ENCODE measurements around the gene SMIM29.
"Not testable (repeated sequence)": the region's sequence is repeated elsewhere in the genome, so short reads cannot be mapped to it uniquely, and the experiment has no call there.

SMIM29 gene

GRCh38 chr6:34248727-34249468, at the start of gene SMIM29:
Gene SMIM29, minus strand, starts transcription at chr6:34249006. Its CDS starts 1,215 bp downstream, at chr6:34247791.
- DNase-seq (ENCODE audit: low read depth), result peak; percentile 98

- no peak for DNase-seq (ENCODE audit: low read depth)
These were observed 46.9 kb upstream of the SMIM29 start for GRCh38 chr6:34295721-34296120.

- DNase-seq (ENCODE audit: low read depth), result no peak
These were observed 44.1 kb upstream of the SMIM29 start for GRCh38 chr6:34292954-34293353.

- DNase-seq (ENCODE audit: low read depth), result no peak
These were observed 40.3 kb upstream of the SMIM29 start for GRCh38 chr6:34289137-34289536.

- no peak for DNase-seq (ENCODE audit: low read depth)
These were observed 39.8 kb upstream of the SMIM29 start for GRCh38 chr6:34288581-34288980.

GRCh38 chr6:34285448-34286164, 36.8 kb upstream of the SMIM29 start:
- DNase-seq (ENCODE audit: low read depth), result no peak

- DNase-seq (ENCODE audit: low read depth), result no peak
These were observed 36.0 kb upstream of the SMIM29 start for GRCh38 chr6:34284563-34285447.

- DNase-seq (ENCODE audit: low read depth), result no peak
These were observed 33.0 kb upstream of the SMIM29 start for GRCh38 chr6:34281702-34282334.

GRCh38 chr6:34280216-34280615, 31.4 kb upstream of the SMIM29 start:
- DNase-seq (ENCODE audit: low read depth), result no peak

GRCh38 chr6:34278833-34279232, 30.0 kb upstream of the SMIM29 start:
- no peak for DNase-seq (ENCODE audit: low read depth)

GRCh38 chr6:34277763-34278112, 28.9 kb upstream of the SMIM29 start:
- DNase-seq (ENCODE audit: low read depth), result no peak

- DNase-seq (ENCODE audit: low read depth), result no peak
These were observed 28.3 kb upstream of the SMIM29 start for GRCh38 chr6:34276881-34277762.

- no peak for DNase-seq (ENCODE audit: low read depth)
These were observed 27.4 kb upstream of the SMIM29 start for GRCh38 chr6:34276191-34276590.

- DNase-seq (ENCODE audit: low read depth), result no peak
These were observed 26.5 kb upstream of the SMIM29 start for GRCh38 chr6:34275128-34275804.

- DNase-seq (ENCODE audit: low read depth), result no peak
These were observed 25.3 kb upstream of the SMIM29 start for GRCh38 chr6:34274129-34274528.

- no peak for DNase-seq (ENCODE audit: low read depth)
These were observed 24.5 kb upstream of the SMIM29 start for GRCh38 chr6:34273242-34273805.

GRCh38 chr6:34272013-34272926, 23.5 kb upstream of the SMIM29 start:
- no peak for DNase-seq (ENCODE audit: low read depth)

- not testable (repeated sequence) for DNase-seq (ENCODE audit: low read depth)
These were observed 21.0 kb upstream of the SMIM29 start for GRCh38 chr6:34269658-34270341.

Measured in activated T-cell treated with anti-CD3 and anti-CD28 coated beads for 1 hour (primary cell).